Type B pancreatic cell (in vitro differentiated cells): ENCODE data around the gene PUS1. TPM values are rescaled to one million over a fixed set of nuclear protein-coding genes. Genes with fewer than 3 reads are reported as not detected.
"Not testable (repeated sequence)": the region's sequence is repeated elsewhere in the genome, so short reads cannot be mapped to it uniquely, and the experiment has no call there.

Experiments used
- DNase-seq: peaks from one replicate; pipeline ENCODE4 v3.0.0; 2021; ENCODE audit warnings: mixed read lengths; ENCODE audit not compliant: unreplicated experiment; ENCODE audit errors: extremely low spot score
- H3K27ac Mint-ChIP-seq: 2 replicates; pipeline ENCODE4 v1.8.0; 2021; ENCODE audit warnings: mild to moderate bottlenecking, mixed read lengths
- H3K27me3 Mint-ChIP-seq: 2 replicates; pipeline ENCODE4 v1.8.0; 2021; ENCODE audit warnings: mixed read lengths
- H3K36me3 Mint-ChIP-seq: 2 replicates; pipeline ENCODE4 v1.8.0; 2021; ENCODE audit warnings: mixed read lengths
- H3K4me1 Mint-ChIP-seq: one replicate; pipeline ENCODE4 v1.8.0; 2021; ENCODE audit warnings: mixed read lengths; ENCODE audit not compliant: unreplicated experiment
- H3K4me3 Mint-ChIP-seq: 2 replicates; pipeline ENCODE4 v1.8.0; 2021; ENCODE audit warnings: mild to moderate bottlenecking, mixed read lengths
- H3K9me3 Mint-ChIP-seq: 2 replicates; pipeline ENCODE4 v1.8.0; 2021; ENCODE audit warnings: mixed read lengths
- total RNA-seq: library from RNA; stranded (reverse); gene quantifications from 2 replicates; pipeline ENCODE4 v1.2.1, GENCODE V29; 2021; ENCODE audit warnings: low replicate concordance
- TF ChIP-seq, protein P1 (sequence below): fragments of 200-600 bp; sonication (generic); conservative IDR thresholded peaks from 2 replicates; pipeline ENCODE4 v1.5.0; 2021; ENCODE audit warnings: antibody characterized with exemption, mild to moderate bottlenecking

The PUS1 gene
- total RNA-seq, 1 donor from 2014 or later: 38.1 TPM

DNA sequence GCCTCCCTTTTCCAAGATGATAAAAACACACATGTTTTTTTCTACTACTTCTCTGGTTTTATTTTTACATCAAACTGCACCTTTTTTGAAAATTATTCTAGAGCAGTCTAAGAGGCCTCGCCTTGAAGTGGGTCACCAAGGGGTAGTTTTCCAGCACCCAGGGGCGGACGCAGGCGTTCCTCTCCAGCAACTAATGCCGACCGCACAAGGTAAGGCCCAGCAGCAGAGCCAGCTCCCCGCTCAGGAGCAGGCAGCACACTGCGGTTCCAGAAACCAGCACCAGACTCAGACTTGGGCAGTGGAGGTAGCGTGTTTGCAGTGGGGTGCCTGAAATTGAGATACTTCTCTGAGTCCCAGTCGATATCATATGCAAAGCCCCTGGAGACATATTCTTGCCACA is 52.3 kb downstream of the PUS1 start:
- H3K4me1 Mint-ChIP-seq: no peaks in the 10 kb centered on the region
- H3K27ac Mint-ChIP-seq: no peak overlapping the region
- no peaks in the 10 kb centered on the region for H3K27me3 Mint-ChIP-seq
- peaks cover 4% of the 10 kb centered on the region for H3K36me3 Mint-ChIP-seq
- H3K9me3 Mint-ChIP-seq: no peaks in the 10 kb centered on the region
- H3K4me3 Mint-ChIP-seq: no peak overlapping the region
- DNase-seq: no peak
- TF ChIP-seq, protein P1, sequence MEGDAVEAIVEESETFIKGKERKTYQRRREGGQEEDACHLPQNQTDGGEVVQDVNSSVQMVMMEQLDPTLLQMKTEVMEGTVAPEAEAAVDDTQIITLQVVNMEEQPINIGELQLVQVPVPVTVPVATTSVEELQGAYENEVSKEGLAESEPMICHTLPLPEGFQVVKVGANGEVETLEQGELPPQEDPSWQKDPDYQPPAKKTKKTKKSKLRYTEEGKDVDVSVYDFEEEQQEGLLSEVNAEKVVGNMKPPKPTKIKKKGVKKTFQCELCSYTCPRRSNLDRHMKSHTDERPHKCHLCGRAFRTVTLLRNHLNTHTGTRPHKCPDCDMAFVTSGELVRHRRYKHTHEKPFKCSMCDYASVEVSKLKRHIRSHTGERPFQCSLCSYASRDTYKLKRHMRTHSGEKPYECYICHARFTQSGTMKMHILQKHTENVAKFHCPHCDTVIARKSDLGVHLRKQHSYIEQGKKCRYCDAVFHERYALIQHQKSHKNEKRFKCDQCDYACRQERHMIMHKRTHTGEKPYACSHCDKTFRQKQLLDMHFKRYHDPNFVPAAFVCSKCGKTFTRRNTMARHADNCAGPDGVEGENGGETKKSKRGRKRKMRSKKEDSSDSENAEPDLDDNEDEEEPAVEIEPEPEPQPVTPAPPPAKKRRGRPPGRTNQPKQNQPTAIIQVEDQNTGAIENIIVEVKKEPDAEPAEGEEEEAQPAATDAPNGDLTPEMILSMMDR: no peak

DNA sequence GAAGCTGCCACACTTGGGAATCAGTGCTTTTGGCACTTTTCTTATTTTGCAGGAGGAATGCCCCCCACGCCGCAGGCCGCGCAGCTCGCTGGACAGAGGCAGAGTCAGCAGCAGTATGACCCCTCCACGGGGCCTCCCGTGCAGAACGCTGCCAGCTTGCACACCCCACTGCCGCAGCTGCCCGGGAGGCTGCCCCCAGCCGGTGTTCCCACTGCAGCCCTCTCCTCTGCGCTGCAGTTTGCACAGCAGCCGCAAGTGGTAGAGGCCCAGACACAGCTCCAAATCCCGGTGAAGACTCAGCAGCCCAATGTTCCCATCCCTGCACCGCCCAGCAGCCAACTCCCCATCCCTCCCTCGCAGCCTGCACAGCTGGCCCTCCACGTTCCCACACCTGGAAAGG is 53.0 kb downstream of the PUS1 start:
- DNase-seq: no peak
- peaks cover 10% of the 10 kb centered on the region for H3K36me3 Mint-ChIP-seq
- H3K27me3 Mint-ChIP-seq: no peaks in the 10 kb centered on the region
- H3K27ac Mint-ChIP-seq: no peak overlapping the region
- no peaks in the 10 kb centered on the region for H3K4me1 Mint-ChIP-seq
- TF ChIP-seq, protein P1: no peak
- no peaks in the 10 kb centered on the region for H3K9me3 Mint-ChIP-seq
- H3K4me3 Mint-ChIP-seq: no peak overlapping the region

DNA sequence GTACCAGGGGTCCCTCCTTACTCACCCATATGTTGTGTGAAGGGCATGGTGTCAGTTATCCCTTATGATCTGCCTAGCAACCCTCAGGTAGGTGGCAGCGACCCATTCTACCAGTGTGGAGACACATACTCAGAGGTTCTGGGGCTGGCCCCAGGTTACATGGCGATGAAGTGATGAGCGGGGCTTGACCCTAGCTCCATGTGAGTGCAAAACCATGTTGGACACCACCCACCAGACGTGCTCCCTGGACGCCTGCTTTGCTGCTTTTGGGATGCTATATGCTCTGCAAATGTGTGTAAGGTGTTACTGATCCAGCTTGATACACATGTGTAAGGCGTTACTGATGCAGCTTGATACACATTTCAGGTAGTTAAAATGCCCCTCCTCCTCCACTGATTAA is 54.0 kb downstream of the PUS1 start:
- no peaks in the 10 kb centered on the region for H3K27me3 Mint-ChIP-seq
- H3K9me3 Mint-ChIP-seq: no peaks in the 10 kb centered on the region
- H3K4me3 Mint-ChIP-seq: no peak overlapping the region
- no peak overlapping the region for H3K27ac Mint-ChIP-seq
- TF ChIP-seq, protein P1: no peak
- peaks cover 15% of the 10 kb centered on the region for H3K36me3 Mint-ChIP-seq
- no peaks in the 10 kb centered on the region for H3K4me1 Mint-ChIP-seq
- DNase-seq: no peak

DNA sequence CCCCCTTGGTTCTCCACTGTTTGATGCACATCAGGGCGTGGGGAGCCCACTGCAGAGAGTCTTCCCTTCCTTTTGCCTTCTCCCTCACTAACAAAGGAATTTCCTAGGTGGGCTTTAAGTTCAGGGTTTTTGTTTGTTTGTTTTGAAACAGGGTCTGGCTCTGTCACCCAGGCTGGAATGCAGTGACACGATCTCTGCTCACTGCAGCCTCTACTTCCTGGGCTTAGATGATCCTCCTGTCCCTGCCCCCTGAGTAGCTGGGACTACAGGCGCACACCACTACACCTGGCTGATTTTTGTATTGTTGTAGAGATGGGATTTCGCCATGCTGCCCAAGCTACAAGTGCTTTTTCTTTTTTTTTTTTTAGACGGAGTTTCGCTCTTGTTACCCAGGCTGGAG is 54.5 kb downstream of the PUS1 start:
- TF ChIP-seq, protein P1: no peak

DNA sequence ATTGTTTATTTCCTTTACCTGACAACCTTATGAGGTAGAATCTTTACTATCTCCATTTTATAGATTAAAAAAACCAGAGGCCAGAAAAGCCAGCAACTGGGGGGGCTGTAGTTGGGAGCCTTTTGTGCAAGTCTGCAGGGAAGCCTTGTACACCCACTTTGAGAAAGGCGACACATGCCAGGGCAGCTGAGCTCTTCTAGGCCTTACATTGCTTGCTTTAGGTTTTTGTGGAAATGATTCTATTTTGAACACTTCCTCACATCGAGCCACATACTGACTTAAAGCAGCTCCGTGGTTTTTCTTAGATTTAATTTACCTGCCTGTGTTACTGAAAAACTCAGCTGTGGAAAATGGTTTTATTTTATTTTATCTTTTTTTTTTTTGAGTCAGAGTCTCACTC is 55.3 kb downstream of the PUS1 start:
- TF ChIP-seq, protein P1: no peak
- no peak for DNase-seq
- Mint-ChIP-seq H3K9me3 (no peaks in the 10 kb centered on the region), H3K36me3 (peaks cover 18% of the 10 kb centered on the region), H3K4me3 (no peak overlapping the region), H3K27me3 (no peaks in the 10 kb centered on the region), H3K27ac (no peak overlapping the region), H3K4me1 (no peaks in the 10 kb centered on the region)

More for the DNA sequence above, 54.5 kb downstream of the PUS1 start:
- Mint-ChIP-seq H3K4me3 (no peak overlapping the region), H3K36me3 (peaks cover 15% of the 10 kb centered on the region), H3K9me3 (no peaks in the 10 kb centered on the region), H3K4me1 (no peaks in the 10 kb centered on the region), H3K27me3 (no peaks in the 10 kb centered on the region), H3K27ac (no peak overlapping the region)
- no peak for DNase-seq

DNA sequence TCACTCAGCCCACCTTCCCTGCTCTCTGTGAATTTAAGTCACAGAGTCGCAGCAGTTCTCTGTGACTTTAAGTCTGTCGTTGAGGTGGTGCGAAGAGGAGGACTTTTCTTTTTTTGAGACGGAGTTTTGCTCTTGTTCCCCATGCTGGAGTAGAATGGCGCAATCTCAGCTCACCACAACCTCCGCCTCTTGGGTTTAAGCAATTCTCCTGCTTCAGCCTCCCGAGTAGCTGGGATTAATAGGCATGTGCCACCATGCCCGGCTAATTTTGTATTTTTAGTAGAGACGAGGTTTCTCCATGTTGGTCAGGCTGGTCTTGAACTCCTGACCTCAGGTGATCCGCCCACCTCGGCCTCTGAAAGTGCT is 56.4 kb downstream of the PUS1 start:
- peaks cover 14% of the 10 kb centered on the region for H3K36me3 Mint-ChIP-seq

More for the DNA sequence above, 56.4 kb downstream of the PUS1 start:
- H3K27me3 Mint-ChIP-seq, H3K4me1 Mint-ChIP-seq, H3K9me3 Mint-ChIP-seq, DNase-seq, H3K4me3 Mint-ChIP-seq, H3K27ac Mint-ChIP-seq: not testable (repeated sequence)
